ENCODE results near the gene PET100.

Gene PET100

GRCh38 chr19:7652061-7652641 lies 22.6 kb downstream of the PET100 start:
- DNase-seq (ENCODE audit: low read depth), result no peak

DNA sequence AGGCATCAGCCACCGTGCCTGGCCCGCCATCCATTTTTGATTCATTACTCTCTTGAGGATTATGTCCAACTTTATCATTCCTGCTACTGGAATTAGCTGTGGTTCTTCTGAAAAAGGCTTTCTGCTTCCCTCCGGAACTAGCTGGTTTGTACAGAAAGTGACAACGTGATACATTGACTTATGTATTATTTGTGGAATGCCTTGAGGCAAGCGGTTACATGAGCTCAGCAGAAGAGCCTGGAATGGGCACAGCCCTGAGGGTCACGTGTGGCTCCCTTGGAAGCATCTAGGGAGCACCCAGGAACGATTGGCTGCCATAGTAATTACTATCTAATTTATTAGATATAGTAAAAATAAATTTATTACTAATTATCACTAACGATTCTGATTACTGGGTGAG lies 24.8 kb downstream of the PET100 start:
- no peak for DNase-seq (ENCODE audit: low read depth)

DNA sequence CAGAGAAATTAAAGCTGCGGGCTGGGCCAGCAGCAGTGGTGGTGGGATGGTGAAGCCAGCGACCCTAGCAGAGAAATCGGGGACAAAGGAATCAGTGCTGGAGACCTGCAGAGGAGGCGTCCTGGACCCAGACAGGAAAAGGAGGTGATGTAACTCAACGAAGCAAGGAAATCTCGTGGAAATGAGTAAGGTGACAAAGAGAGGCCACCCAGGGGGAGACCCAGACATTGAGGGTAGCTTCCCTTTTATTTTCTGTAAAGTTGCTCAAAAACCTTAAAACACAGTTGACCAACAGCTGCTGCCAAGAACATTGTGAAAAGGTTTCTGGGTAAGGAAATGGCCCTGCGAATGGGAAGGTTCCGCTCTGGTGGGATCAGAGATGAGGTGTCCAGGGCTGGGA lies 26.0 kb downstream of the PET100 start:
- DNase-seq (ENCODE audit: low read depth), result no peak

DNA sequence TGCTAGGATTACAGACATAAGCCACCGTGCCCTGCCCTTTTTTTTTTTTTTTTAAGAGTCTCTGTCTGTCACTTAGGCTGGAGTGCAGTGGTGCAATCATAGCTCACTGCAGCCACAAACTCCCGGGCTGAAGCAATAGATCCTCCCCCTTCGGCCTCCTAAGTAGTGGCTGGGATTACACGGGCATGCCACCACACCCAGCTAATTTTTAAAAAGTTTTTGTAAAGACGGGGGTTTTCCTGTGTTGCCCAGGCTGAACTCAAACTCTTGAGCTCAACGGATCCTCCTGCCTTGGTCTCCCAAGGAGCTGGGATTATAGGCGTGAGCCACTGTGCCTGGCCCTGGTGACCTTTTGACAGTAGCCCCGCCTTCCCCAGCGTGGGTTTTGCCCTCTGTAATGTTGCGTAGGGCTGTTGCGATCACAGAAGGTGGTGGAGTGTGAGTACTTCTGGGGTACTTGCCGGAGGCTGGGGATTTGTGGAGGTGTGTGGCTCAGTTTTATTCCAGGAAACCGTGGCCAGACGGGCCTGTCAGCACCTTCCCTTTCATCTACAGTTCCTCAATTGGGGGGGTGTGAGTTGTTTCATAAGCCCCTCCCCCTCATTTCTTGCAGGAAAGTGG lies 27.6 kb downstream of the PET100 start:
- no peak for DNase-seq (ENCODE audit: low read depth)

DNA sequence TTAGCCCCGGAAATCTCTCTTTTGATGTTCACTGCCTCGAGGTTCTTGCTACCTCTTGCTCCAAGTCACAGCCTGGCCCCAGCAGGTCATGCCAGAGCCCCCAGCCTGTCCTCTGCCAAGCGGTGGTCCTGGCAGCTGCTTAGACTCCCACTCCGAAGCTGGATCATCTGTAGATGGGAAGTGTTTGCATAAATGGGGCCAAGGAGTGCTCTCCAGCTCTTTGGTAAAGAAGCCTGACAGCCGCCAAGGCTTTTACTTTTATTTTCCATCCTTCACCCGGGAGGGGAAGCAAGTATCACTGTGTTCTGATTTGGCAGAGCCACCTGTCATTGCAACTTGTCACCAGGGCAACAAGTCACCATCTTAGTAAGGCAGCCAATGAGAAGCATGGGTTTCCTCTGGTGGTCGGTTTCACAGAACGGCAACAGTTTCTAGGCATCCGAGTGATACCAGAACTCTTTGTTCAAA lies 28.7 kb downstream of the PET100 start:
- DNase-seq (ENCODE audit: low read depth), result no peak

GRCh38 chr19:7661744-7662538 lies 32.3 kb downstream of the PET100 start:
- no peak for DNase-seq (ENCODE audit: low read depth)

- no peak for DNase-seq (ENCODE audit: low read depth)
Measured at GRCh38 chr19:7662657-7663056, 33.1 kb downstream of the PET100 start.

DNA sequence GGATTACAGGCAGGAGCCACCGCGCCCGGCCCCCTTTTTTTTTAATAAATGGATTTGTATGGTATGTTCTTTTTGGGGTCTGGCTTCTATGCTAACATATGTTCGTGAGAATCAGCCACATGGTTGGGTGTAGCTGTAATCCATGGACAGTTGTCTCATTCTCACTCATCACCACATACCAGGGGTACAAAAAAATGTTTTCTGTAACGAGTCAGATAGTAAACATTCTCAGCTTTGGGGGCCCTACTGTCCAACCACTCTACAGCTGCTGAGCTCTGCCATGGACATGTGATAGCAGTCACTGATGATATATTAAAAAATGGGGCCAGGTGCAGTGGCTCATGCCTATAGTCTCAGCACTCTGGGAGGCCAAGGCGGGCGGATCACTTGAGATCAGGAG lies 34.1 kb downstream of the PET100 start:
- DNase-seq (ENCODE audit: low read depth), result no peak

- no peak for DNase-seq (ENCODE audit: low read depth)
Measured at GRCh38 chr19:7665076-7665475, 35.5 kb downstream of the PET100 start.

- DNase-seq (ENCODE audit: low read depth), result no peak
Measured at GRCh38 chr19:7668842-7669241, 39.2 kb downstream of the PET100 start, which contains the start of gene RETN. Gene RETN, plus strand, starts transcription at chr19:7669049. Its CDS starts 278 bp downstream, at chr19:7669327.

- no peak for DNase-seq (ENCODE audit: low read depth)
Measured at GRCh38 chr19:7669641-7670040, 40.0 kb downstream of the PET100 start.

DNA sequence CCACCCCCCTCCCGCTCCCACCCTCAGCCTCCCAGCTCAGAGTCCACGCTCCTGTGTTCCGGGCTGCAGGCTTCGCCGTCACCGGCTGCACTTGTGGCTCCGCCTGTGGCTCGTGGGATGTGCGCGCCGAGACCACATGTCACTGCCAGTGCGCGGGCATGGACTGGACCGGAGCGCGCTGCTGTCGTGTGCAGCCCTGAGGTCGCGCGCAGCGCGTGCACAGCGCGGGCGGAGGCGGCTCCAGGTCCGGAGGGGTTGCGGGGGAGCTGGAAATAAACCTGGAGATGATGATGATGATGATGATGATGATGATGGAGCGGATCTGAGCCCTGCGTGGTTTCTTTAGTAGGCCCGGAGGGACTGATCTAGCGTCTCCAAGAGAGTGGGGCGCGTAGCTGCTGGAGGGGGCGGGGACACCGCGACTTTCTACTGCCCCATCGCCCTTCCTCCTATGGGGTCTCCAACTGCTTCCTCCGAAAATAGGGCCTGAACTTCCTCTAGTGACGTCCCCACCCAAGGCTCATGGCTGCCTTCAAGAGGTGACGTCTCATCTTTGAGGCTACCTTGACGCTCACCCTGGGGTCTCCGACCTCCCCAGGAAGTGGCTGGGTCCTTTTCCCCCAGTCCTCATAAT lies 40.7 kb downstream of the PET100 start:
- DNase-seq (ENCODE audit: low read depth), result no peak

- DNase-seq (ENCODE audit: low read depth), result no peak
Measured at GRCh38 chr19:7670790-7671189, 41.2 kb downstream of the PET100 start.

DNA sequence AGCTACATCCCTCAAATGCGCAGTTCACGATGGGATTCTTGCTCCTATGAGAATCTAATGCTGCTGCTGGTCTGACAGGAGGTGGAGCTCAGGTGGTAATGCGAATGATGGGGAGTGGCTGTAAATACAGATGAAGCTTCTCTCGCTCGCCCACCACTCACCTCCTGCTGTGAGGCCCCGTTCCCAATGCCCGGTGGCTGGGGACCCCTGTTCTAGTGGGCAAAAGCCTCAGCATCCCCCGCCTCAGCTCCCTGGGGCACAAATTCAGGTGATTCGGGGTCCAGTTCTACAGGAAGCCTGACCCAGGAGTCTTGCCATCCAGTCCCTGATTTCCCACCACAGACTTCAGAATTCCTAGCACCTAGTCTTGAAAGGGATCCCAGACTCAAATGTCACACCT lies 42.9 kb downstream of the PET100 start:
- no peak for DNase-seq (ENCODE audit: low read depth)

DNA sequence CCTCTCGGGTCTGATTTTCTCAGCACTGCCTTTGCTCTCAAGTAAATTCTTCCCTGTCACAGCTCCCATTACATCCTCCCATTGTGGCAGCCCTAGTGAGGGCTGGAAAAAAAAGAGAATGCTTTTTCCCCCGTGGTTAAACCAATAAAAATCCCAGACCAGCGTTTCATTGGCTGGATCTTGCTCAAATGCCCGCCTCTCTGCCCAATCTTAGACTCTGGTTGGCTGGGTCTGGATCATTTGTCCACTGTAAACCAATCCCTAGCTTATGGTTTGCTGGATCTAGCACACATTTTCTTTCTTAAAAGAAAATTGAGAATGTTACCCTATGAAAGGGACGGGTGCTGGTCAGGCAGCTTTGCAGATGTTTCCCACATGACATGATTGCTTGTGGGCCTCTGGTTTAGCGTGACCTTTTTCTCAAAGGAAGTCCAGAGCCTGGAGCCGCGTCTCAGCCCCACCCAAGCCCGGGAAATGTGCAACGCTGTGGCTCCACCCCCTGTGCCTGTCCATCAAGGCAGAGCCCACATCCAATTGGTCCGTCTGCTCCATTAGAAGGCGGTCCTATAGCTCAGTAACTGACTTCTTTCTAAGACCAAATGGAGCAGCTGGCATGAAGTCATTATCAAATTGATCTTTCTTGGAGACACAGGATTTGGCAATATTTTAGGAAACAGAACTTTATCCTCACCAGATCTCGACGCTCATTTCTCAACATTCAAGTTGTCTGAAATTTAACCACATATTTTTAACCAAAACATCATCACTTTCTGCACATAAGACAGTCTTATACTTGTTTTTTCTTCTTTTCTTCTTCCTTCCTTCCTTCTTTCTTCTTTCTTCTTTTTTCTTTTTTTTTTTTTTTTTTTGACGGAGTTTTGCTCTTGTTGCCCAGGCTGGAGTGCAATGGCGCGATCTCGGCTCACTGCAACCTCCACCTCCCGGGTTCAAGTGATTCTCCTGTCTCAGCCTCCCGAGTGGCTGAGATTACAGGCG lies 44.7 kb downstream of the PET100 start:
- DNase-seq (ENCODE audit: low read depth), result no peak

DNA sequence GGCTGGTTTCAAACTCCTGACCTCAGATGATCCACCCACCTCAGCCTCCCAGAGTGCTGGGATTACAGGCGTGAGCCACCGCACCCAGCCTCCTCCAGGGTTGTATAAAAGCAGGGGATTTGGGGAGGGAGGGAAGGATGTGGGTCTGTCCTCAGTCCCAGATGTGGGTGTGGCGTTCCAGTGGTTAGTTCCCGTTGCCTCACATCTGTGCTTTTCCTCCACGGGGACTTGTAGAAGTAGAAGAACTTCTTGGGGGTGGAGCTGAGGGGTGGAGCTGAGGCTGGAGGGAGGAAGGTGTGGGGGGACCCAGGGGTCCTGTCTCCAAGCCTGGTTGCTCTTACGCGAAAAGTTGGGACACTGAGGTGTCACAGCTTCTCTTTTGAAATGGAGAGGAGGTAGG lies 46.8 kb downstream of the PET100 start:
- DNase-seq (ENCODE audit: low read depth), result no peak

DNA sequence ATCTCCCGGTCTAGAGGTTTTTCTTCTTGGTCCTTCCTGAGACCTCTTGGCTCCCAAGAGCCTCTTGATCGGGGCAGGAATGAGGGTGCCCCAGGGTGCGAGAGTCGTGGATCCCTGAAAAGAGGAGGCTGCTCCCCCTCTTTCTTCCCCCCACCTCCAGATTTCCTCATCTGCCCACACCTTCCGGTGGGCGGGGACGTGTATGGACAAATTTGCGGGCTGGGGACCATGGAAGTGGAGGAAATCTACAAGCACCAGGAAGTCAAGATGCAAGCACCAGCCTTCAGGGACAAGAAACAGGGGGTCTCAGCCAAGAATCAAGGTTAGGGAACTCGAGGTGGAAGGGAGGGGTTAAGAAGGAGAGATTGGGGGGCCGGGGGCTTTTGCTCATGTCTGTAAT lies 47.3 kb downstream of the PET100 start, which contains the start of gene MCEMP1:
TSS of gene MCEMP1 (plus strand) at position 237 of the 400 bp plus-strand sequence. CDS start at position 268, 31 bp downstream.
- DNase-seq (ENCODE audit: low read depth), result no peak

DNA sequence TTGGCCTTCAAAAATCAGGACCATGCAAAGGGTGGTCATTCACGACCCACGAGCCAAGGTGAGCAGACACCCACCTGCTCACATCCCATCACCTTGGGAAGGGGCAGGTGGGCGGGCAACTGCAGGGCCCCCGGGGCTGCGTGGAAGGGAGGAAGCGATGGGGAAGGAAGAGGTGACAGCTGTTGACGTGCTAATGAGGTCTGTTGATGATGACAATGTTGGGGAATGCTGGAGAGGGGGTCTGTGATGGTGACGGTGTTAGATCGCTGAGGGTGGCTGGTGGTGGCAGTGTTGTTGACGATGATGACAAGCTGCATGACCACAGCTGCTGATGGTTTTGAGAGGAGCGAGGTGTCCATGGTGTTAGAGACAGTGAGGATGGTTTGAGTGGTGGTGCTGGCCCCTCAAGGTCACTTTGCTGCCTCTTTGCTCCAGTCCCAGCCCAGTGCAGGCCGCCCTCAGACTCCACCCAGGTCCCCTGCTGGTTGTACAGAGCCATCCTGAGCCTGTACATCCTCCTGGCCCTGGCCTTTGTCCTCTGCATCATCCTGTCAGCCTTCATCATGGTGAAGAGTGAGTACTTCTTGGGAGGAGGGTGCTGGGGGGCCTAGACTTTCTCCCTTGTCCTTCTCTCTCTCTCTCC lies 48.2 kb downstream of the PET100 start:
- no peak for DNase-seq (ENCODE audit: low read depth)

- DNase-seq (ENCODE audit: low read depth), result no peak
Measured at GRCh38 chr19:7678971-7679751, 49.6 kb downstream of the PET100 start.
